GM21717 (cell line): ENCODE results near the gene JAK2.

Experiments
- ATAC-seq: cut with Tn5 transposase; IDR thresholded peaks from one replicate; pipeline ENCODE4 v1.9.1; 2021; ENCODE audit warnings: mild to moderate bottlenecking, moderate library complexity; ENCODE audit not compliant: unreplicated experiment

Gene JAK2

GRCh38 chr9:5122516-5122915, 137.4 kb downstream of the JAK2 start:
- no peak for ATAC-seq

GRCh38 chr9:5140151-5140550, 155.1 kb downstream of the JAK2 start:
- no peak for ATAC-seq

GRCh38 chr9:5144217-5144616, 159.1 kb downstream of the JAK2 start:
- no peak for ATAC-seq

GRCh38 chr9:5146241-5146640, 161.2 kb downstream of the JAK2 start:
- ATAC-seq, result no peak
